Measurements from ENCODE around the gene RIC3.

- TF ChIP-seq, protein P1, sequence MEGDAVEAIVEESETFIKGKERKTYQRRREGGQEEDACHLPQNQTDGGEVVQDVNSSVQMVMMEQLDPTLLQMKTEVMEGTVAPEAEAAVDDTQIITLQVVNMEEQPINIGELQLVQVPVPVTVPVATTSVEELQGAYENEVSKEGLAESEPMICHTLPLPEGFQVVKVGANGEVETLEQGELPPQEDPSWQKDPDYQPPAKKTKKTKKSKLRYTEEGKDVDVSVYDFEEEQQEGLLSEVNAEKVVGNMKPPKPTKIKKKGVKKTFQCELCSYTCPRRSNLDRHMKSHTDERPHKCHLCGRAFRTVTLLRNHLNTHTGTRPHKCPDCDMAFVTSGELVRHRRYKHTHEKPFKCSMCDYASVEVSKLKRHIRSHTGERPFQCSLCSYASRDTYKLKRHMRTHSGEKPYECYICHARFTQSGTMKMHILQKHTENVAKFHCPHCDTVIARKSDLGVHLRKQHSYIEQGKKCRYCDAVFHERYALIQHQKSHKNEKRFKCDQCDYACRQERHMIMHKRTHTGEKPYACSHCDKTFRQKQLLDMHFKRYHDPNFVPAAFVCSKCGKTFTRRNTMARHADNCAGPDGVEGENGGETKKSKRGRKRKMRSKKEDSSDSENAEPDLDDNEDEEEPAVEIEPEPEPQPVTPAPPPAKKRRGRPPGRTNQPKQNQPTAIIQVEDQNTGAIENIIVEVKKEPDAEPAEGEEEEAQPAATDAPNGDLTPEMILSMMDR (IDR thresholded peaks at IDR 0.05; ENCODE audit: low read length), result no peak
- TF ChIP-seq EZH2 (IDR thresholded peaks at IDR 0.05; ENCODE audit: borderline replicate concordance, low read length), result no peak
These were observed 21.6 kb upstream of the RIC3 start for GRCh38 chr11:8190431-8190830.

Data from OCI-LY1 (cell line).